OCI-LY3 (cell line): ENCODE results near the gene C1orf226.

Experiments
- H2AFZ ChIP-seq: fragments of 200-600, 300-600 bp; shearing (Covaris generic); 2 replicates; pipeline ENCODE4 v1.6.0; 2014; ENCODE audit warnings: antibody characterized with exemption, low read depth, low read length
- H3K27ac ChIP-seq: fragments of 200-600, 300-600 bp; sonication (generic); 2 replicates; pipeline ENCODE4 v1.5.1; 2014; ENCODE audit warnings: mild to moderate bottlenecking, low read length, moderate library complexity, mixed read lengths
- H3K27me3 ChIP-seq: fragments of 200-600, 300-600 bp; sonication (generic); 2 replicates; pipeline ENCODE4 v1.6.1; 2014; ENCODE audit warnings: low read depth, low read length, mixed read lengths
- H3K36me3 ChIP-seq: fragments of 200-600, 300-600 bp; sonication (generic); replicated peaks from 2 replicates; pipeline ENCODE3; 2014; ENCODE audit warnings: low read depth, low read length, mixed read lengths
- H3K4me1 ChIP-seq: fragments of 300-600, 200-600 bp; sonication (generic); 2 replicates; pipeline ENCODE4 v1.6.1; 2014; ENCODE audit warnings: low read length, mixed read lengths
- H3K4me2 ChIP-seq: fragments of 200-600, 300-600 bp; sonication (generic); 2 replicates; pipeline ENCODE4 v1.6.1; 2014; ENCODE audit warnings: low read length, mixed read lengths
- H3K4me3 ChIP-seq: fragments of 300-600, 200-600 bp; sonication (generic); 2 replicates; pipeline ENCODE4 v1.5.1; 2014; ENCODE audit warnings: antibody characterized with exemption, mild to moderate bottlenecking, low read length, moderate library complexity
- H3K79me2 ChIP-seq: fragments of 300-600, 200-600 bp; shearing (Covaris generic); 2 replicates; pipeline ENCODE4 v1.6.1; 2014; ENCODE audit warnings: mild to moderate bottlenecking, low read length, mixed read lengths
- H3K9ac ChIP-seq: fragments of 300-600, 200-600 bp; shearing (Covaris generic); 2 replicates; pipeline ENCODE4 v1.6.0; 2014; ENCODE audit warnings: mild to moderate bottlenecking, low read length, moderate library complexity
- H3K9me3 ChIP-seq: fragments of 200-600, 300-600 bp; shearing (Covaris generic); 2 replicates; pipeline ENCODE4 v1.6.1; 2014; ENCODE audit warnings: low read length, mixed read lengths; ENCODE audit not compliant: insufficient read depth
- H4K20me1 ChIP-seq: fragments of 200-600, 300-600 bp; sonication (generic); 2 replicates; pipeline ENCODE4 v1.6.1; 2016; ENCODE audit warnings: low read length, mixed read lengths; ENCODE audit not compliant: insufficient read depth
- EZH2phosphoT487 ChIP-seq: fragments of 200-600 bp; shearing (Covaris generic); IDR thresholded peaks from 2 replicates; pipeline ENCODE4 v1.6.1; 2018; ENCODE audit warnings: antibody characterized with exemption, mixed run types, low read depth
- TF ChIP-seq, protein P1 (sequence below): fragments of 200-600, 300-600 bp; sonication (generic); IDR thresholded peaks from 2 replicates; pipeline ENCODE4 v1.5.1; 2014; ENCODE audit warnings: antibody characterized with exemption, low read length, low read depth

C1orf226 gene

DNA sequence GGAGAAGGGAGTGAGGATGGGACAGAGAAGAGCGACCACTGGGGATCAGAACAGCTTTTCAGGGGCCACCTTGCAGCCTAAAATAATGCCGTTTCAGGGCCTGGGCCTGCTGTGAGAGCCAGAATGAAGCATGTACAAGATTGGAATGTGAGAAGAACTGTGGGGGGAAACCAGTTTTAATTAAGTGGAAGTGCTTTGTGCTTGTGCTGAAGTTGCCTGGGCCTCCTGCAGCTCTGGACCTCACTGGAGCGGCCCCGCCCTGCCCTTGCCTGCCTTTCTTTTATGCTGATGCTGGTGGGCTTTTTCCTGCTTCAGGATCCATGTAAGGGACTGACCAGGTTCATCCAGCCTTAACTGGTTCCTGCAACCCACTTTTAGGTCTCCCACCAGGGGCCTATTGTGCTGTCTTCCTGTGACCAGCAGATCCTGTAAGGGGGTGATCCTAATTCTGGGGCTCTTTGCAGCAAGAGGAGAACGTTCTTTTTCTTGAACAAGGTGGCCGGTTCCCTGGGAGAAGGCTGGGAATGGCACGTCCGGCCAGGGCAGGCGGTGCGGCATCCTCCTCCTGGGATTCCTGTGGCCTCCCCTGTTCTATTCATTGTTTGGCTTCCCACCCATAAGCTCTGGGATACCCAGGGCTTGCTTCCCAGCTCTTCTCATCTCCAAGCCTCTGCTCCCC is 3.2 kb downstream of the C1orf226 start:
- Histone ChIP-seq H3K9ac (no peak overlapping the region), H3K4me2 (no peak overlapping the region), H4K20me1 (no peaks in the 10 kb centered on the region), H3K27ac (no peak overlapping the region), H3K4me1 (peaks cover 8% of the 10 kb centered on the region), H3K79me2 (no peaks in the 10 kb centered on the region), H3K27me3 (peaks cover 50% of the 10 kb centered on the region), H2AFZ (no peak overlapping the region), H3K36me3 (no peaks in the 10 kb centered on the region), H3K4me3 (no peak overlapping the region), H3K9me3 (no peaks in the 10 kb centered on the region)
- no peak for TF ChIP-seq EZH2phosphoT487
- TF ChIP-seq, protein P1, sequence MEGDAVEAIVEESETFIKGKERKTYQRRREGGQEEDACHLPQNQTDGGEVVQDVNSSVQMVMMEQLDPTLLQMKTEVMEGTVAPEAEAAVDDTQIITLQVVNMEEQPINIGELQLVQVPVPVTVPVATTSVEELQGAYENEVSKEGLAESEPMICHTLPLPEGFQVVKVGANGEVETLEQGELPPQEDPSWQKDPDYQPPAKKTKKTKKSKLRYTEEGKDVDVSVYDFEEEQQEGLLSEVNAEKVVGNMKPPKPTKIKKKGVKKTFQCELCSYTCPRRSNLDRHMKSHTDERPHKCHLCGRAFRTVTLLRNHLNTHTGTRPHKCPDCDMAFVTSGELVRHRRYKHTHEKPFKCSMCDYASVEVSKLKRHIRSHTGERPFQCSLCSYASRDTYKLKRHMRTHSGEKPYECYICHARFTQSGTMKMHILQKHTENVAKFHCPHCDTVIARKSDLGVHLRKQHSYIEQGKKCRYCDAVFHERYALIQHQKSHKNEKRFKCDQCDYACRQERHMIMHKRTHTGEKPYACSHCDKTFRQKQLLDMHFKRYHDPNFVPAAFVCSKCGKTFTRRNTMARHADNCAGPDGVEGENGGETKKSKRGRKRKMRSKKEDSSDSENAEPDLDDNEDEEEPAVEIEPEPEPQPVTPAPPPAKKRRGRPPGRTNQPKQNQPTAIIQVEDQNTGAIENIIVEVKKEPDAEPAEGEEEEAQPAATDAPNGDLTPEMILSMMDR, result no peak

DNA sequence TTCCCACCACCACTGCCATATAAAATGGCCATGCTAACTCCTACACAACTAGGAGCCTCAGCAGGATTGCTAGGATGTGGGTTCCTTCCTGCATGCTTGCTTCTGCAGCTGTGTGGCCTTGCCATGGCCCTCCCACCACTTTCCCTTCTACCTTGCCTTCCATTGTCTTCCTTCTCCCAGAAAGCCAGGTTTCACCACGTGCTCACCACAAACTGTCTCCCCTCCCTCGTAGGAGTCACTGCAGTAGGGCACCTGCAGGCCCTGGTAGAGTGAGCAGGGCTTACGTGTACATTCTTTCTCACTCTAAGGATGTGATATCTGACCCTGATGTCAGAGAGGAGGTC is 3.7 kb downstream of the C1orf226 start:
- no peak overlapping the region for H3K4me2 ChIP-seq
- H3K4me3 ChIP-seq, result no peak overlapping the region
- no peak overlapping the region for H2AFZ ChIP-seq
- no peaks in the 10 kb centered on the region for H3K79me2 ChIP-seq
- no peak overlapping the region for H3K9ac ChIP-seq
- H3K36me3 ChIP-seq, result no peaks in the 10 kb centered on the region
- H3K27me3 ChIP-seq, result peaks cover 50% of the 10 kb centered on the region
- H3K9me3 ChIP-seq, result no peaks in the 10 kb centered on the region
- H3K4me1 ChIP-seq, result peaks cover 8% of the 10 kb centered on the region
- H3K27ac ChIP-seq, result no peak overlapping the region
- no peak for TF ChIP-seq EZH2phosphoT487
- TF ChIP-seq, protein P1, result no peak
- no peaks in the 10 kb centered on the region for H4K20me1 ChIP-seq

DNA sequence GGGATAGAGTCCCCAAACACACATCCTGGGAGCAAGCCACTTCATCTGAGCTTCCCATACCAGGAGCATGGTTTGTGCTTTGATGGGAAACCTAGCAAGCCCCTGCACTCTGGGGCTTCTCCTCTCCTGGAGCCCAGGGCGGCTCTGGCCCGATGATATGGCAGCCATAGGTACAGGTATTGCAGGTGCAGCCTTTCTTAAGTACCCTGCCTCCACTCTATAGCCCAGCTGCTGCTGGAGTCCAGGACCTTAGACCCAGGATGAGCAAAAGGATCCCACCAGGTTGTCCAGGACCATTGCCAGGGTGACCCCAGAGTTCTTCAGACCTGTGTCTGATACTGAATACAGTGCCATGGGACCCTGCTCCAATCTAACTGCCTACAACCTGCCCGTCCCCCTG is 4.2 kb downstream of the C1orf226 start:
- no peak overlapping the region for H3K27ac ChIP-seq
- no peaks in the 10 kb centered on the region for H3K36me3 ChIP-seq
- H3K4me3 ChIP-seq, result no peak overlapping the region
- H4K20me1 ChIP-seq, result no peaks in the 10 kb centered on the region; the same call in 1 of the 2 replicates
- TF ChIP-seq, protein P1, result no peak
- no peak for TF ChIP-seq EZH2phosphoT487
- peaks cover 52% of the 10 kb centered on the region for H3K27me3 ChIP-seq
- no peaks in the 10 kb centered on the region for H3K9me3 ChIP-seq
- no peaks in the 10 kb centered on the region for H3K79me2 ChIP-seq
- no peak overlapping the region for H3K9ac ChIP-seq
- H3K4me1 ChIP-seq, result peaks cover 8% of the 10 kb centered on the region
- H2AFZ ChIP-seq, result no peak overlapping the region
- no peak overlapping the region for H3K4me2 ChIP-seq

DNA sequence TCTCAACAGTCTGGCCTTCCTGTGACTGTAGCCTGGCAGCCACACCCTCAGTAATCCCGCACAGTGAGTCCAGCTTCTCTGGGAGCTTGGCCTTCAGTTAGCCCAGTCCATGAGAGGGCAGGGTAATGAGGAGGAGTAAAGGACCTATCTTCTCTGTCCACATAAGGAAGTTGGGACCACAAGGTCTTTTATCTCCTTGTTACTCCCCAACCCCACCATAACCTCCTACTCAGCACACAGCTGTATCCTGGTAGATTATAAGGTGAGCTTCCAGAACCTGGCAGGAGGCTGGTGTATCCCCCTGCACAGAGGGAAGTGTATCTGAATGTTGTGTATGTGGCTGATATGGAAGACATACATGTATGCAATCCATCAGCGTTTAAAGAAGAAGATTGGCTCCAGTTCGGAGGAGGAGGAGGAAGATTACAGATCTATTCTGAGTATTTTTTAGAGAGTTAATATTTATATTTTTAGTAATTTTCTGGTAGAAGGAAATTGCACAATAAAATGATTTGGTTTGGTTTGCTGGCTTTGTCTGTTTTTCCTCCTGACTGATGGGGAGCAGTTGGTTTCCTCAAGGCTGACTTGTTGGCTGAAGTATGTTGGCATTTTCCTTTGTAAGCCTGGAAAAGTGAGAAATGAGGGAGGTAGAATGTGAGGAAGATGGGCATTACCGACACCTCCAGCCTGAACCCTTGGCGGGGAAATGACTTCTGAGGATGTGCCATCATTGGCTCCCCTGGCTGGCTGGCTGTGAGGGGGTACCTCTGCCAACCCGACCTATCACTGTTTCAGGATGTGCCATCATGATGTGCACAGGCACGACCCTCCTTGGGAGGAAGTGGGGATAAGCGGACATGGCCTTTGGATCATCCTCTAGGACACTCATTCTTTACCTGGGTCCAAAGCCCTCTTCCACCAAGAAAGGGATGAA is 5.0 kb downstream of the C1orf226 start:
- Histone ChIP-seq H3K27ac (no peak overlapping the region), H4K20me1 (no peaks in the 10 kb centered on the region; the same call in 1 of the 2 replicates), H3K4me1 (peaks cover 8% of the 10 kb centered on the region), H3K9ac (no peak overlapping the region), H3K4me2 (no peak overlapping the region), H3K9me3 (no peaks in the 10 kb centered on the region), H3K79me2 (no peaks in the 10 kb centered on the region), H3K4me3 (no peak overlapping the region), H2AFZ (no peak overlapping the region), H3K27me3 (peaks cover 58% of the 10 kb centered on the region), H3K36me3 (no peaks in the 10 kb centered on the region)
- TF ChIP-seq, protein P1, result no peak
- TF ChIP-seq EZH2phosphoT487, result no peak
